PC-3 (cell line): ENCODE results near the gene NPHS2.

Experiments used
- EZH2phosphoT487 ChIP-seq: fragments of 300-600 bp; sonication (generic); IDR thresholded peaks from 2 replicates; pipeline ENCODE4 v1.6.1; 2018; ENCODE audit warnings: mild to moderate bottlenecking, antibody characterized with exemption, low read length, borderline replicate concordance
- TF ChIP-seq, protein P1 (sequence below): fragments of 300-600 bp; sonication (generic); conservative IDR thresholded peaks from 2 replicates; pipeline ENCODE4 v1.5.1; 2017; ENCODE audit warnings: antibody characterized with exemption, low read depth, mild to moderate bottlenecking, low read length

DNA sequence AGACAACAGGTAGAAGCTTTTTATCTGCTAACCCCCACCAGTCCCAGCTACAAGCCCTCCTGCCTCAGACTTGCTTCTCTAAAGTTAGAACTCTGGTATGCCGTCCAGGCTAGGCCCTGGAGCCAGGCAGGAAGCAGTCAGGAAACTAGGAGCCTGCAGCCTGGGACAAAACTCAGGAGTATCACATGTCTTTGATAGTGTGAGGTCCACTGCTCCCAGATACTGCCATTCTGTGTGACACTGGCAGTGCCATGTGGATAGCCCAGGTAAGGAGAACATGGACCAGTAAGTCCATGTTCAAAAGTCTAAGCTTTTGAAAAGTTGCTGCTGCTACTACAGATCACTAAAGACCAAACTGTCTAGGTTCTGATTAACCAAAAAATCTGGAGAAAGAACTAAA is 45.4 kb downstream of the NPHS2 start:
- TF ChIP-seq, protein P1, sequence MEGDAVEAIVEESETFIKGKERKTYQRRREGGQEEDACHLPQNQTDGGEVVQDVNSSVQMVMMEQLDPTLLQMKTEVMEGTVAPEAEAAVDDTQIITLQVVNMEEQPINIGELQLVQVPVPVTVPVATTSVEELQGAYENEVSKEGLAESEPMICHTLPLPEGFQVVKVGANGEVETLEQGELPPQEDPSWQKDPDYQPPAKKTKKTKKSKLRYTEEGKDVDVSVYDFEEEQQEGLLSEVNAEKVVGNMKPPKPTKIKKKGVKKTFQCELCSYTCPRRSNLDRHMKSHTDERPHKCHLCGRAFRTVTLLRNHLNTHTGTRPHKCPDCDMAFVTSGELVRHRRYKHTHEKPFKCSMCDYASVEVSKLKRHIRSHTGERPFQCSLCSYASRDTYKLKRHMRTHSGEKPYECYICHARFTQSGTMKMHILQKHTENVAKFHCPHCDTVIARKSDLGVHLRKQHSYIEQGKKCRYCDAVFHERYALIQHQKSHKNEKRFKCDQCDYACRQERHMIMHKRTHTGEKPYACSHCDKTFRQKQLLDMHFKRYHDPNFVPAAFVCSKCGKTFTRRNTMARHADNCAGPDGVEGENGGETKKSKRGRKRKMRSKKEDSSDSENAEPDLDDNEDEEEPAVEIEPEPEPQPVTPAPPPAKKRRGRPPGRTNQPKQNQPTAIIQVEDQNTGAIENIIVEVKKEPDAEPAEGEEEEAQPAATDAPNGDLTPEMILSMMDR = no peak
- no peak for TF ChIP-seq EZH2phosphoT487
